K562 (cell line): Measurements from ENCODE around the gene LPCAT1. TPM values are rescaled to one million over a fixed set of nuclear protein-coding genes. Genes with fewer than 3 reads are reported as not detected.

Experiments used
- ATAC-seq: fragments of 200-7000 bp; cut with Tn5 transposase; 3 replicates; pipeline ENCODE4 v1.9.1; 2020; ENCODE audit warnings: moderate library complexity
- BruUV-seq: library from RNA; stranded (reverse); fragments of 400-500 nt; replicated peaks from 2 replicates; lab custom pipeline; 2021; lab: Mats Ljungman, UMichigan
- CTCF ChIA-PET: fragments of 300-600 bp; formaldehyde crosslinking; extraction: SDS; loops from one replicate; lab custom pipeline; 2021; ENCODE audit warnings: low intra/inter-chr PET ratio; lab: Yijun Ruan, JAX
- POLR2A ChIA-PET: fragments of 300-600, 350-650 bp; sonication (Branson Sonifier 250); formaldehyde crosslinking; extraction: SDS; loops from one replicate; lab custom pipeline; 2021; ENCODE audit warnings: antibody characterized with exemption, inconsistent platforms; lab: Yijun Ruan, JAX
- DNase-seq, 4 experiments: peaks; one replicate each; pipeline versions ENCODE4 v3.0.0 to v3.0.0-alpha.2; 2011 to 2018; ENCODE audit warnings: low spot score in 3 of 4, mixed read lengths in 3 of 4; ENCODE audit errors: extremely low read depth in 1 of 4
- FAIRE-seq: peaks from 2 replicates; lab custom pipeline; 2011; peaks lifted over from hg19 to GRCh38; lab: Jason Lieb, UNC
- H2AFZ ChIP-seq: 2 replicates; pipeline ENCODE4 v1.6.0; 2011; ENCODE audit warnings: low read depth, low read length, control low read depth, inconsistent platforms
- H3K27ac ChIP-seq: fragments of 200-600 bp; 3 replicates; pipeline ENCODE4 v1.8.0; 2011; ENCODE audit warnings: low read depth, mild to moderate bottlenecking, control low read depth, inconsistent platforms, low read length, moderate library complexity, mixed read lengths; ENCODE audit errors: extremely low read depth
- H3K27me3 ChIP-seq, 2 experiments: fragments of 300-600 bp in 1 of 2; 2 replicates in 1 of 2; 3 replicates in 1 of 2; pipeline versions ENCODE4 v1.6.0 to v1.8.0; 2011; ENCODE audit warnings: inconsistent platforms in 2 of 2, low read length in 2 of 2, mild to moderate bottlenecking in 1 of 2, mixed read lengths in 1 of 2, moderate library complexity in 1 of 2; ENCODE audit not compliant: control insufficient read depth in 2 of 2, insufficient read depth in 2 of 2
- H3K36me3 ChIP-seq: fragments of 300-600 bp; 3 replicates; pipeline ENCODE4 v1.8.0; 2011; ENCODE audit warnings: mild to moderate bottlenecking, low read length, inconsistent platforms; ENCODE audit not compliant: control insufficient read depth, insufficient read depth
- H3K4me1 ChIP-seq, 2 experiments: fragments of 200-600 bp in 1 of 2; replicated peaks in 1 of 2; 2 replicates in 1 of 2; 3 replicates in 1 of 2; pipeline versions ENCODE4 v1.5.1 to v1.8.0; 2011; ENCODE audit warnings: inconsistent platforms in 2 of 2, low read length in 2 of 2, mild to moderate bottlenecking in 1 of 2, mixed read lengths in 1 of 2, moderate library complexity in 1 of 2; ENCODE audit not compliant: control insufficient read depth in 2 of 2, insufficient read depth in 2 of 2
- H3K4me2 ChIP-seq: 2 replicates; pipeline ENCODE4 v1.6.1; 2011; ENCODE audit warnings: low read length, control low read depth, inconsistent platforms, mixed read lengths; ENCODE audit not compliant: insufficient read depth
- H3K4me3 ChIP-seq: fragments of 200-600 bp; sonication (generic), shearing (Covaris generic); 2 replicates; pipeline ENCODE4 v1.5.1; 2016; ENCODE audit warnings: control low read depth, inconsistent platforms
- H3K79me2 ChIP-seq: fragments of 200-600 bp; 3 replicates; pipeline ENCODE4 v1.8.0; 2011; ENCODE audit warnings: low read length, inconsistent platforms; ENCODE audit not compliant: control insufficient read depth, insufficient read depth
- H3K9ac ChIP-seq, 2 experiments: 2 replicates each; pipeline versions ENCODE4 v1.6.0 to v1.6.1; 2011; ENCODE audit warnings: low read depth in 2 of 2, low read length in 2 of 2, control low read depth in 1 of 2, inconsistent platforms in 1 of 2, mild to moderate bottlenecking in 1 of 2, mixed read lengths in 1 of 2; ENCODE audit not compliant: insufficient read depth in 1 of 2
- H3K9me1 ChIP-seq: one replicate; pipeline ENCODE4 v1.6.0; 2011; ENCODE audit warnings: inconsistent platforms, mild to moderate bottlenecking, low read length, moderate library complexity; ENCODE audit not compliant: control insufficient read depth, insufficient read depth
- H3K9me3 ChIP-seq: replicated peaks from 2 replicates; pipeline ENCODE4 v1.5.1; 2011; ENCODE audit warnings: low read depth, low read length, inconsistent platforms; ENCODE audit not compliant: control insufficient read depth, insufficient read depth
- H4K20me1 ChIP-seq: replicated peaks from 2 replicates; pipeline ENCODE4 v1.6.1; 2011; ENCODE audit warnings: low read length, inconsistent platforms, mixed read lengths; ENCODE audit not compliant: control insufficient read depth, insufficient read depth
- CBFB ChIP-seq: sonication (generic); formaldehyde crosslinking; IDR thresholded peaks from 2 replicates; pipeline ENCODE4 v1.4.0; 2020; ENCODE audit warnings: mild to moderate bottlenecking, missing genetic modification reagents
- CHD1 ChIP-seq: fragments of 200-600 bp; sonication (generic); IDR thresholded peaks from one replicate; pipeline ENCODE4 v1.6.1; 2012; ENCODE audit warnings: mild to moderate bottlenecking, moderate library complexity, low read length, inconsistent platforms
- GTF2F1 ChIP-seq: IDR thresholded peaks from 2 replicates; pipeline ENCODE4 v1.6.1; 2011; ENCODE audit warnings: low read depth, low read length, improper control_type of control experiment
- ILK ChIP-seq: fragments of 450-650 bp; IDR thresholded peaks from 2 replicates; pipeline ENCODE4 v1.6.1; 2016; ENCODE audit warnings: missing genetic modification characterization, low read depth, mild to moderate bottlenecking, missing compliant biosample characterization, moderate library complexity, borderline replicate concordance
- LEF1 ChIP-seq: fragments of 450-650 bp; IDR thresholded peaks from 2 replicates; pipeline ENCODE4 v1.6.1; 2016; ENCODE audit warnings: mild to moderate bottlenecking
- MLLT1 ChIP-seq, 2 experiments: fragments of 450-650 bp; IDR thresholded peaks; 2 replicates each; pipeline ENCODE4 v1.6.1; 2016
- RBBP5 ChIP-seq: fragments of 200-600 bp; sonication (generic); IDR thresholded peaks from 2 replicates; pipeline ENCODE4 v1.6.1; 2012; ENCODE audit warnings: borderline replicate concordance, mild to moderate bottlenecking, low read length, control low read depth, inconsistent platforms; ENCODE audit not compliant: insufficient read depth, poor library complexity, severe bottlenecking
- TAF9B ChIP-seq: fragments of 450-650 bp; IDR thresholded peaks from 2 replicates; pipeline ENCODE4 v1.6.1; 2018; ENCODE audit warnings: mild to moderate bottlenecking; ENCODE audit not compliant: partially characterized antibody
- WHSC1 ChIP-seq: IDR thresholded peaks from one replicate; pipeline ENCODE4 v1.6.1; 2012; ENCODE audit warnings: low read length, control low read depth, inconsistent platforms
- ZFX ChIP-seq: sonication (generic); formaldehyde crosslinking; IDR thresholded peaks from 2 replicates; pipeline ENCODE4 v1.8.0; 2022; ENCODE audit warnings: mild to moderate bottlenecking, missing genetic modification reagents, moderate library complexity
- ZNF134 ChIP-seq: fragments of 250-450 bp; sonication (Bioruptor Pico); conservative IDR thresholded peaks from 2 replicates; pipeline ENCODE4 v1.4.0; 2020
- ZNF282 ChIP-seq: sonication (generic); formaldehyde crosslinking; IDR thresholded peaks from 2 replicates; pipeline ENCODE4 v1.8.1; 2023; ENCODE audit warnings: missing genetic modification reagents
- ZNF316 ChIP-seq: fragments of 450-650 bp; IDR thresholded peaks from 2 replicates; pipeline ENCODE4 v1.6.1; 2016
- ZNF561 ChIP-seq: fragments of 450-650 bp; formaldehyde crosslinking; conservative IDR thresholded peaks from 2 replicates; pipeline ENCODE4 v1.4.0; 2020; ENCODE audit warnings: mild to moderate bottlenecking, moderate library complexity
- ZNF76 ChIP-seq: fragments of 250-450 bp; sonication (Bioruptor Pico); IDR thresholded peaks from 2 replicates; pipeline ENCODE4 v1.4.0; 2020; ENCODE audit warnings: mild to moderate bottlenecking, moderate library complexity, borderline replicate concordance
- WGBS: fragments of 100-300 bp; shearing (Covaris generic); methylation state at CpG from one replicate; pipeline ENCODE4 v1.1.6; 2016; ENCODE audit warnings: low coverage, mixed read lengths; ENCODE audit not compliant: insufficient coverage; ENCODE audit errors: missing lambda C conversion rate; 5-methylcytosine and 5-hydroxymethylcytosine counted together
- in situ Hi-C: fragments of 300-500 bp; cut with MboI; formaldehyde crosslinking; loops from 4 replicates; pipeline ENCODE4 v1.15.0; 2018; ENCODE audit warnings: inconsistent platforms, mixed read lengths
- intact Hi-C: fragments of 100-400 bp; cut with micrococcal nuclease; formaldehyde crosslinking; loops from 2 replicates; pipeline ENCODE4 v1.14.2; 2022
- polyA plus RNA-seq, 8 experiments: library from polyadenylated mRNA; depleted of rRNA in 4 of 8; stranded (reverse) in 5 of 8; unstranded in 3 of 8; fragments of >200 nt; fragmentation: Nextera tagmentation in 2 of 8; fragmentation: Illumina TruSeq in 1 of 8; extraction: Ambion mirVana in 2 of 8; extraction: Trizol in 1 of 8; gene quantifications; 2 replicates each; pipeline versions ENCODE4 v1.2.1 to v1.2.3, GENCODE V29; 2011 to 2014; ENCODE audit warnings: inconsistent platforms in 1 of 8, missing spikeins in 1 of 8
- total RNA-seq, 7 experiments: library from RNA; depleted of rRNA in 6 of 7; stranded (reverse); fragments of >200 nt in 6 of 7; fragmentation: Illumina TruSeq in 2 of 7; extraction: Trizol in 2 of 7; gene quantifications; 2 replicates each; pipeline versions ENCODE4 v1.2.1 to v1.2.3, GENCODE V29; 2011 to 2021; ENCODE audit warnings: low replicate concordance in 1 of 7
- TF ChIP-seq, protein P1 (sequence below), 2 experiments: IDR thresholded peaks; 2 replicates each; pipeline ENCODE4 v1.6.1; 2012; ENCODE audit warnings: improper control_type of control experiment in 2 of 2, low read depth in 2 of 2, low read length in 2 of 2, borderline replicate concordance in 1 of 2
- TF ChIP-seq, protein P2 (sequence below): sonication (generic); formaldehyde crosslinking; IDR thresholded peaks from 2 replicates; pipeline ENCODE4 v1.8.1; 2022; ENCODE audit warnings: missing genetic modification reagents

The LPCAT1 gene
- total and polyA plus RNA-seq, 9 of the 15 experiments (the other 6 are each of a cell fraction or from before 2014, with no cell fraction given), result 0.14 to 18.4 (median 13.9) TPM

DNA sequence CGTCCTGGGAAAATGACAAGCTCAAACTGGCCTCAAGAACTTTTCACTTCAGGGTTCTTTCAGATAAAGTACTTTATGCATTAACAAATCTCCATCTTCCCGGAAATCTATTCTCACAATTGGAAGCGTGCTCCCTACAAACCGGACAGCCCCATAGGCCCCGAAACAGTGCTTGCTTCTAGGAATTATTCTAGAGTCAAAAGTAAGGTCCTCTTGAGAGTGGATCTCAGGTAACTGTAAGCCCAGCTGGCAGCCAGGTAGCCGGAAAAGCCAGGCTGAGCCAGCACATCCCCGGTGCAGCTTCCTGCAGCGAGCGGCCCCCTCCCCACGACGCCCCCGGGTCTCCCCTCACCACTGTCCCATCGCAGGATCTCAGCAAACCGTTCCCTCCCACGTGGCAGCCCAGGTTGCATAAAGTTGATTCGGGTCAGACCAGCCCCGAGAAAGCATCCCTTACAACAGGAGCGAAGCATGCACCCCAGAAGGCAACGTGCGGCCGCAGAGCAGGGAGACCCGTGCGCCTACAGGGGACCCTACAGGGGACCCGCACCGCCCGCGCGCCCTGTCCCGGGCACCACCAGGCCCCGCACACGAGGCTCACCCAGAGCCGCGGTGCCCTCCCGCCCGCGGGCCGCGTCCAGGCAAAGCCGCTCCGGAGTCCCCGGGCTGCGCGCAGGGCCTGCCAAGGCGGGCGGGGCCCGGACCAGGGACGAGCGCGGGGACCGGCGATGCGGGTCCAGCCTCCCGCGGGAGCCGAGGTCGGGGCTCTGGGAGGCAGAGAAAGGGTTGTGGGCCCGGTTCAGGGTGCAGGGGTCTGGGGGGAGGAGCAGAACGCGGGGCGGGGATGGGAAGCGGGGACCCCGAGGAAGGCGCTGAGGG, 920 bp downstream of the LPCAT1 start:
- POLR2A ChIA-PET, result interaction anchor here (0.6 to 1.2 kb wide), 3 partner anchors 11 to 606 kb away, joined by 3 read pairs; no protein-coding TSS in a partner anchor
- no peak overlapping the region for H3K27ac ChIP-seq
- FAIRE-seq, result no peak
- intact Hi-C loops, result no loop called here
- peaks cover 9% of the 10 kb centered on the region for H4K20me1 ChIP-seq
- 14% methylated on average over 54 of the region's 63 CpGs for WGBS
- H3K4me2 ChIP-seq, result peak overlapping the region; percentile 73
- H3K9ac ChIP-seq, result peak overlapping the region; percentile 27 to 95; a peak in 3 of 4 replicates
- ATAC-seq, result peak; percentile 14
- peaks cover 9% of the 10 kb centered on the region; the same call in 1 of the 3 replicates for H3K36me3 ChIP-seq
- H3K9me3 ChIP-seq, result no peaks in the 10 kb centered on the region
- peaks cover 11% of the 10 kb centered on the region; the same call in 1 of the 3 replicates for H3K79me2 ChIP-seq
- H3K9me1 ChIP-seq, result no peaks in the 10 kb centered on the region
- BruUV-seq, result no TSS peak
- peak overlapping the region; percentile 48; the same call in 1 of the 2 replicates for H2AFZ ChIP-seq
- DNase-seq, result peak; percentile 32 to 61 (median 52)
- H3K27me3 ChIP-seq, result no peaks in the 10 kb centered on the region
- peaks cover 16 to 49% of the 10 kb centered on the region in 2 experiments; a peak in 3 of 5 replicates for H3K4me1 ChIP-seq
- CTCF ChIA-PET, result no interaction called here
- H3K4me3 ChIP-seq, result peak overlapping the region; percentile 58
- in situ Hi-C loops, result no loop called here
- TF ChIP-seq ZFX (CRISPR knock-in tag), result peak; percentile 51
- no peak for TF ChIP-seq ZNF561
- TF ChIP-seq GTF2F1, result no peak
- no peak for TF ChIP-seq ILK (tag)
- TF ChIP-seq MLLT1 (IDR thresholded peaks at IDR 0.05), result no peak
- TF ChIP-seq, protein P1, sequence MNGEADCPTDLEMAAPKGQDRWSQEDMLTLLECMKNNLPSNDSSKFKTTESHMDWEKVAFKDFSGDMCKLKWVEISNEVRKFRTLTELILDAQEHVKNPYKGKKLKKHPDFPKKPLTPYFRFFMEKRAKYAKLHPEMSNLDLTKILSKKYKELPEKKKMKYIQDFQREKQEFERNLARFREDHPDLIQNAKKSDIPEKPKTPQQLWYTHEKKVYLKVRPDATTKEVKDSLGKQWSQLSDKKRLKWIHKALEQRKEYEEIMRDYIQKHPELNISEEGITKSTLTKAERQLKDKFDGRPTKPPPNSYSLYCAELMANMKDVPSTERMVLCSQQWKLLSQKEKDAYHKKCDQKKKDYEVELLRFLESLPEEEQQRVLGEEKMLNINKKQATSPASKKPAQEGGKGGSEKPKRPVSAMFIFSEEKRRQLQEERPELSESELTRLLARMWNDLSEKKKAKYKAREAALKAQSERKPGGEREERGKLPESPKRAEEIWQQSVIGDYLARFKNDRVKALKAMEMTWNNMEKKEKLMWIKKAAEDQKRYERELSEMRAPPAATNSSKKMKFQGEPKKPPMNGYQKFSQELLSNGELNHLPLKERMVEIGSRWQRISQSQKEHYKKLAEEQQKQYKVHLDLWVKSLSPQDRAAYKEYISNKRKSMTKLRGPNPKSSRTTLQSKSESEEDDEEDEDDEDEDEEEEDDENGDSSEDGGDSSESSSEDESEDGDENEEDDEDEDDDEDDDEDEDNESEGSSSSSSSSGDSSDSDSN (IDR thresholded peaks at IDR 0.05; ENCODE audit: borderline replicate concordance in 1 of 2, low read depth in 2 of 2, low read length in 2 of 2), result peak in 1 of 2 experiments; percentile 12; a peak in 1 of 4 replicates
- TF ChIP-seq CHD1, result peak; percentile 16
- peak; percentile 0 for TF ChIP-seq RBBP5
- no peak for TF ChIP-seq WHSC1
- no peak for TF ChIP-seq LEF1
- TF ChIP-seq, protein P2, sequence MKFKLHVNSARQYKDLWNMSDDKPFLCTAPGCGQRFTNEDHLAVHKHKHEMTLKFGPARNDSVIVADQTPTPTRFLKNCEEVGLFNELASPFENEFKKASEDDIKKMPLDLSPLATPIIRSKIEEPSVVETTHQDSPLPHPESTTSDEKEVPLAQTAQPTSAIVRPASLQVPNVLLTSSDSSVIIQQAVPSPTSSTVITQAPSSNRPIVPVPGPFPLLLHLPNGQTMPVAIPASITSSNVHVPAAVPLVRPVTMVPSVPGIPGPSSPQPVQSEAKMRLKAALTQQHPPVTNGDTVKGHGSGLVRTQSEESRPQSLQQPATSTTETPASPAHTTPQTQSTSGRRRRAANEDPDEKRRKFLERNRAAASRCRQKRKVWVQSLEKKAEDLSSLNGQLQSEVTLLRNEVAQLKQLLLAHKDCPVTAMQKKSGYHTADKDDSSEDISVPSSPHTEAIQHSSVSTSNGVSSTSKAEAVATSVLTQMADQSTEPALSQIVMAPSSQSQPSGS (CRISPR knock-in tag), result 0 out of 2 replicates have a peak, but pooled peaks have one; percentile 49
- TF ChIP-seq ZNF76 (CRISPR knock-in tag), result no peak
- TF ChIP-seq TAF9B, result no peak
- TF ChIP-seq ZNF282 (CRISPR knock-in tag), result no peak
- no peak for TF ChIP-seq ZNF316
- TF ChIP-seq CBFB (CRISPR knock-in tag), result no peak
- TF ChIP-seq ZNF134 (CRISPR knock-in tag), result no peak
